NB4 (cell line): Measurements from ENCODE around the gene RARRES1.

Source experiments
- DNase-seq: peaks from one replicate; pipeline ENCODE4 v3.0.0; 2010; ENCODE audit warnings: low read depth
- H3K4me3 ChIP-seq: one replicate; pipeline ENCODE4 v1.5.1; 2011; ENCODE audit warnings: mild to moderate bottlenecking, low read depth, low read length, moderate library complexity
- MYC ChIP-seq: IDR thresholded peaks from 2 replicates; pipeline ENCODE4 v1.6.1; 2011; ENCODE audit warnings: low read depth, low read length
- POLR2A ChIP-seq: IDR thresholded peaks from 2 replicates; pipeline ENCODE4 v1.6.1; 2011; ENCODE audit warnings: mild to moderate bottlenecking; ENCODE audit not compliant: insufficient read length; ENCODE audit errors: extremely low read depth
- TF ChIP-seq, protein P1 (sequence below): IDR thresholded peaks from one replicate; pipeline ENCODE4 v1.5.1; 2012; ENCODE audit warnings: low read depth, low read length
- TF ChIP-seq, protein P2 (sequence below): IDR thresholded peaks from 2 replicates; pipeline ENCODE4 v1.6.1; 2011; ENCODE audit warnings: low read depth, low read length

RARRES1 gene

DNA sequence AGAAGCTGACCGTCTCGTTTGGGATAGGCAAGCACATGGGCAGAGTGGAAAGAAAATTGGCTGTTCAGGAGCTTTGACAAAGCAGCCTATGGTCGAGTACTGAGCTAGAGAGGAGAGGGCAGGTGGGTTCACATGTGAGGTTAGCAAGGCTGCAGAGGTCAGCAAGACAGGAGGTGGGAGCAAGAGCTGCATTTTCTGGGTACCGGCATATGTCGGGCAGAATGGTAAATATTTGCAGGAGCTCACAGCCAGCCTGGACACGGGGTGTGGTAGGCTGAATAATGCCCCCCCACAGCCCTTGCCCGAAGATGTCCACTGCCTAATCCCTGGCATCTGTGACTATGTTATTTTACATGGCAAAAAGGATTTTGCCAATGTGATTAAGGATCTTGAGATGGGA lies 8.3 kb downstream of the RARRES1 start:
- TF ChIP-seq MYC (no peak), POLR2A (no peak)
- TF ChIP-seq, protein P1, sequence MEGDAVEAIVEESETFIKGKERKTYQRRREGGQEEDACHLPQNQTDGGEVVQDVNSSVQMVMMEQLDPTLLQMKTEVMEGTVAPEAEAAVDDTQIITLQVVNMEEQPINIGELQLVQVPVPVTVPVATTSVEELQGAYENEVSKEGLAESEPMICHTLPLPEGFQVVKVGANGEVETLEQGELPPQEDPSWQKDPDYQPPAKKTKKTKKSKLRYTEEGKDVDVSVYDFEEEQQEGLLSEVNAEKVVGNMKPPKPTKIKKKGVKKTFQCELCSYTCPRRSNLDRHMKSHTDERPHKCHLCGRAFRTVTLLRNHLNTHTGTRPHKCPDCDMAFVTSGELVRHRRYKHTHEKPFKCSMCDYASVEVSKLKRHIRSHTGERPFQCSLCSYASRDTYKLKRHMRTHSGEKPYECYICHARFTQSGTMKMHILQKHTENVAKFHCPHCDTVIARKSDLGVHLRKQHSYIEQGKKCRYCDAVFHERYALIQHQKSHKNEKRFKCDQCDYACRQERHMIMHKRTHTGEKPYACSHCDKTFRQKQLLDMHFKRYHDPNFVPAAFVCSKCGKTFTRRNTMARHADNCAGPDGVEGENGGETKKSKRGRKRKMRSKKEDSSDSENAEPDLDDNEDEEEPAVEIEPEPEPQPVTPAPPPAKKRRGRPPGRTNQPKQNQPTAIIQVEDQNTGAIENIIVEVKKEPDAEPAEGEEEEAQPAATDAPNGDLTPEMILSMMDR, result no peak
- TF ChIP-seq, protein P2, sequence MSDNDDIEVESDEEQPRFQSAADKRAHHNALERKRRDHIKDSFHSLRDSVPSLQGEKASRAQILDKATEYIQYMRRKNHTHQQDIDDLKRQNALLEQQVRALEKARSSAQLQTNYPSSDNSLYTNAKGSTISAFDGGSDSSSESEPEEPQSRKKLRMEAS, result no peak
- no peak overlapping the region for H3K4me3 ChIP-seq
- DNase-seq, result no peak

DNA sequence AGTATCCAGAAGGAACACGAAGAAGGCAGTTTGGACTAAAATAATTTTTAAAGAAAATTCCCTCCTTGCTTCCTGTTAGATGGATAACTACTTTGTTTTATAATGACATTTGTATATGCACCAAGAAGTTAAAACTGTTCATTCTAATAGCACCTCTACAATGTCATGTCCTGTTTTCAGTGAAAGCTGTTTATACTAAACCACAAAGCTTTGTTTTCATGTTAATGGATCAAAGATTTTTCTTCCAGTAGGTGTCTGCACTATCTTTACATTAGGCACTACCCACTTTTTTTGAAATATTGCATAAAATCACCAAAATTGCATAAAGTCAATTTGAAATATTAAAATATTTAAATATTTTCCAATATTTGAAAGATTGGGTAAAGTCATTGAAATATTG lies 10.1 kb downstream of the RARRES1 start:
- H3K4me3 ChIP-seq, result no peak overlapping the region
- no peak for DNase-seq
- TF ChIP-seq, protein P1, result no peak
- TF ChIP-seq MYC (no peak), POLR2A (no peak)
- TF ChIP-seq, protein P2, result no peak

DNA sequence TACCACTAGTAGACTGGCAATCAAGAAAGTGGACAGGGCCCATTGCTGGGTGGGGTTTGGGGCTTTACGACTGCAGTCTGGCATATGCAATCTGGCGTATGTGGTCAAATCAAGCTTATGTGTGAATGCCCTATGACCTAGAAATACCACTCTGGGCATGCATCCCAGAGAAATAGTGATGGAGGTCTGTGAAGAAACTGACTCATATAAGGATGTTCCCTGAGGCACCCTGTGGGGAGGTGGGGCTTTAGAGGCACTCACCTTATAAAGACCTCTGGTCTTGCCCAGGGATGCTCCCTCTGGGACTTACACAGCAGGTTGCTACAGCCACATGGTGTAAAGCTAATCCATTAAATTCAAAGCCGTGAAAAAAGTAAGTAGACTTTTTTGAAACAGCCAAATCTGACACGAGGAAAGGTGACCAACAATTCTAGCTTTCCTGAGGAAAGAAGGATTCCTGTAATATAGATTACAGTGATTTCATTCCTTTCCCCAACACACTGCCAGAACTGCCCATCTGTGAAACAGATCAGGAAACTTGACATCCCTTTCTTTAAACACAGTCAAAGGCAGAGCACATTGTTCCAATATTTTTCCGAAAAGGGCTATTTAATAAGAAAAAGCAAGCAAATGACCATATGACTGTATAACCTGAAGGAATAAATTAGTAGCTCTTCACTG lies 13.6 kb downstream of the RARRES1 start:
- no peak overlapping the region for H3K4me3 ChIP-seq
- TF ChIP-seq MYC (no peak), POLR2A (no peak)
- TF ChIP-seq, protein P1, result no peak
- TF ChIP-seq, protein P2, result no peak
- DNase-seq, result no peak

DNA sequence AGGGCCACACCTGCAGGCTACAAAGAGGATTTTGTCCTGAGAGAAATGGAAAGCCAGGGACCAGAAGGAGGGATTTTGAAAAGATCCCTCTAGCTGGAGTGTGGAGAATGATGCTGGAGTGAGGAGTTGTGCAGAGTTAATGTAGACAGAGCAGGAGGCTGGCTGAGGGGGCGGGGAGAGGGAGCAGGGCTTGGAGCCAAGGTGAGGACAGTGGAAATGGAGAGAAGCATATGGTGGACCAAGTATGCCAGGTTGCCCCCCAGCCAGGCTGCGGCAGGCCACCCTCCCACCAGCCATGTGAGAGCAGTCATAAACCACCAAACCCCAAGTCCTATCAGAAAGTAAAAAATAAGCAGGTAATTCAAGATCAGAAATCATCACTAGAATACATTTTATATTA lies 14.7 kb downstream of the RARRES1 start:
- TF ChIP-seq POLR2A, result no peak
- TF ChIP-seq, protein P2, result no peak
- TF ChIP-seq, protein P1, result no peak
- TF ChIP-seq MYC, result no peak
- DNase-seq, result no peak
- no peak overlapping the region for H3K4me3 ChIP-seq

DNA sequence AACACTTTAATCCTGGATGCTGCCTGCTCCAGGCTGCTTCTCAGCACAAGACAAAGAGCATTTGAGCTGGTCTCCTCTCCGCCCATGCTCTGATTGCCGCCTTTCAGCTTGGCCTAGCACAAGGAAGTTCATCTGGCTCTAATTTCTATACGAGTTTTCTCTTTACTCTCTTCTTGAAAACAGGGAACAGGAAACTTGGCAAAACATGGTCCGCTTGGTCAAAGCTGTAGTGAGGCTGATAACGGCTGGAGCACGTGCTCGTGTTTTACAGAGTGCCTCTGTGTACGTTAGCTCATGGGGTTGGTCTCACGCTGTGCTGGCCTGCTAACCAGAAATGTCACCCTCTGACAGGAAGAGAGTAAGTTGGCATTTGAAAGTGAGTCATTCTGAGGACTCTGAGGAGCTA lies 19.2 kb downstream of the RARRES1 start:
- H3K4me3 ChIP-seq, result no peak overlapping the region
- TF ChIP-seq, protein P2, result no peak
- TF ChIP-seq, protein P1, result no peak
- TF ChIP-seq POLR2A (no peak), MYC (no peak)
- no peak for DNase-seq

DNA sequence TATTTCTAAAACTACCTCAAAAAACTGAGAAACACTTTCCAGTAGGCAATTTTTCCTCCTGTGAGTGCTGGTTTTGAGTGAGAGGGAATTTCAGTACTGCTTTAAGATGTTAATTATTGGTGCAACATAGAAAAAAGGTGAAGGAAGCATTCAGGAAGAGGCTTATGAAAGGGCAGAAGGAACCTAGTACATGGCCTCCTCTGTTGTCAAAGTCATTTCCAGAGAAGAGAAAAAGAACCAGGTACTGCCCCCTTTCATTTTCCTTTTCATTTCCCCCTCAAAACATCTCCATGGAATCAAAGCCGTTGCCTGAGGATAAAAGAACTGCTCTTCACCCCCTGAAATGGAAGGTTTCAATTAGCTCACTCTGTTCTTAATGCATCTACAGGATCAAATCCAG lies 19.8 kb downstream of the RARRES1 start:
- DNase-seq, result no peak
- TF ChIP-seq, protein P1, result no peak
- TF ChIP-seq MYC, result no peak
- TF ChIP-seq POLR2A, result no peak
- TF ChIP-seq, protein P2, result no peak

More for the DNA sequence above, 19.8 kb downstream of the RARRES1 start:
- no peak overlapping the region for H3K4me3 ChIP-seq
